NCI-H526 treated with DMSO at 0.1 percent for 48 hours (cell line): ENCODE measurements around the gene EXOC3L1.

Experiments
- DNase-seq: peaks from one replicate; lab custom pipeline; 2025; lab: John Stamatoyannopoulos, UW

The EXOC3L1 gene

DNA sequence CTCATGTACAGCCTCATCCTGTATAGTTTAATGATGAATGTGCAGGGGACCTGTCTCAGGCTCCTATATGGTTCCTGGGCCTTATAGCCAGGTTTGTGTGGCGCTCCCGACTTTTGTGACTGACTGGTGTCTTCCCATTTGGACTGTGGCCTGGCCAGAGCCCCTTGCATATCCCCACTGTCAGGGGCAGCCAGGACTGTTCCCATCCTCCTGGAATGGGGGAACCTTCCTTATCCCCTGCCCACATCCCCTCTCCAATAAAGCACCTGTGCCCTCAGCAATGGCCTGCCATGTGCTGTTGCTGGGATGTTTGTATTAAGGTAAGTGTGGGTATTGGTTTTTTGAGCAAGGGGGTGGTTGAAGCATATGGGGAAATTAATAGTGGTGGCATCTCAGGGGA, 41.7 kb downstream of the EXOC3L1 start:
- no peak for DNase-seq

DNA sequence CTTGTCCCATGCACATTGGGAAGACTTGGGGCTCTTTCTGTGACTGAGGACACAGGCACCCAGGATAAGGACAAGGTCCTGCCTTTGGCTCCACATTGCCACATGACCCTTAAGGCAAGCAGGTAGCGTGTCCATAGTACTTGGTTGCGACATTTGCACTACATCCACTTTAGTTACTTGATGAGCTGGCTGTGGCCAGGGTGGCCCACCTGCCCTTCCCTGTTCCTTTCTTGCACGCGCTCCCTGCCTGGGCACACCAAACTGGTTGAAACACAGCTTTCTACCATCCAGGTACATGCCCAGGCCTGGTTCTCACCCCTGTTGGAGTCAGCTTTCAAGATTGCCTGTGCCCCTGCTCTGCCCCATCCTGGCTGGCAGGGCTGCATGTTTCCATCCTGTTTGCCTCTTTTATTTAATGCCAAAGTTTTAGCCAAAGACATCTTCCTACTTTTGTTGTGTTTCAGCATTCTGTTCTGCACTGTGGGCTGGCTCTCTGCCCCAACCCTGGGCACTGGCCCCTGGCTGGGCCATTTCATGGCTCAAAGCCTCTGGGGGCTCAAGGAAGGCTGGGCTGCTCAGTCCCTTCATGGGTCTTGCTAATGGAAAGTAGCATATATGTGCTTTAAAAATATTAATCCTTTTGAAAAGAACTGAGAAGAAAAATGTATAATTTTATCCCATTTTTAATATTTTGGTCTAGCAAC, 42.3 kb downstream of the EXOC3L1 start:
- no peak for DNase-seq

DNA sequence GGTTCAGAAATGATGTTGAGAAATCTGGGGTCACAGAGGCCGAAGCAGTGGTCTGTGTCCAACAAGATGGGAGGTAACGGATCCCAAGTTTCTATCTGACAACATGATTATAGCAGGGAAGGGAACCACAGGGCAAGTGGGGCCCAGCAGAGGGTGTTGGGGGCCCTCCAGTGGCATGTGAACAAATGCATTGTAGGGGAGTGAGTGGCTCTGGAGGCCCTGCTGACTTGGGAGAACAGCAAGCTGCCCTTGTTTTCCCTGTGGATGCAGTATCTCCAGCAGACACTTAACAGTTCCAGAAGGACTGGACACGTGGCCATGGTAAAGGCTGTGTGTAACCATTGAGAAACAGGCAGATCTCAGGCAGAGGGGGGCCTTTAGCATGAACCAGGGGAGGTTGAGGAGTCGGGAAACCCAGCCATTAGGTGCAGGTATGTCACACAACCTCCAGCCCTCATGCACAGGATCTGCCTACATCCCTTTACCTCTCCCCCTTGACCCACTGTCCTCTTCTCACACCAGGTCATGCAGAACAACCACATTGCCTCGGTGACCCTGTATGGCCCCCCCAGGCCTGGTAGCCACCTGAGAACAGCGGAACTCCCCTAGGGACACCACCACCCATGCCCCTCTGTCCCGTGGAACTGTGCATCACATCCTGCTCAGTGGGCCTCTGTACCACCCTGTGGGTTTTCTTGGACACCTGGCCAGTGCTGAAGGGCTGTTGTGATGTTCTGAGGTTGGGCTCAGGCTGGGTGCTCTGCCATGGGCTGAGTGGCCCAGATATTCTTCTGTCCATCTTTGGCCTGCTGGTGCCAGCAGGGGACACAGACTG, 43.2 kb downstream of the EXOC3L1 start:
- no peak for DNase-seq

DNA sequence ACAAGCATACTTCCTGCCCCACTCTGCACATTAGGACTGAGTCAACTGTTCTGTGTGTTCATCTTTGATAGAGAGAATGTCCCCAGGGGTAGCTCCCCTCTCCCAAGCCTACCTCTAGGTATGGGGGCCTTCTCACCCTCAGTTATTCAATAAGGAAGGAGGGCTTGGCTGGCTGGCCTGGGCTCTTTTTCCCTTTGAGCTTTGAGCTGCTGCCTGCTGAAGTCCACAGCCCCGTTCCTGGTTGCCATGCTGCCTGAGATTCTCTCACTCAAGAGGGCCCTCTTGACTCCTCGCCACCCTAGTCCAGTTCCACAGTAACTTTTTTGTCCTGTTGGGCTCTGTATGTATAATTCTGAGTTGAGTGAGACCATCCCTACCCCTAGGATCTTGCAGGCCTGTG, 44.2 kb downstream of the EXOC3L1 start:
- no peak for DNase-seq

DNA sequence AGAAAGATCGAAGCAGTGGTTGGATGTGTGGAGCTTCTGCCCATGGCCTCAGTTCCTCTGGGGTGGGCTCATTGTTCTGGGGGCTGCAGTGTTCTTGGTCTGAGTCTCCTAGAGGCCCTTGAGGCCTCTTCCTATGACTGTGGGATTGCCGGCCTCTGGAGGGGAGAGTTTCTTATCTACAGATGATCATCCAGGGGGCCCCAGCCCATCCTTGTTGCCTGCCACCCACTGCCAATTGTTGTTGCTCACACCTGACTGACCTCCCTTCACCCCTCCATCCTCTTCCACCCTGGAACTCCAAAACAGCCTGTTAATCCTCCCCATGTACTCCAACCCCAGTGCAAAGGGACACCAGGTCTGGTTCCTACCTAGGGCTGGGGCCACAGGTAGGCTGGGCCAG, 45.0 kb downstream of the EXOC3L1 start:
- no peak for DNase-seq

DNA sequence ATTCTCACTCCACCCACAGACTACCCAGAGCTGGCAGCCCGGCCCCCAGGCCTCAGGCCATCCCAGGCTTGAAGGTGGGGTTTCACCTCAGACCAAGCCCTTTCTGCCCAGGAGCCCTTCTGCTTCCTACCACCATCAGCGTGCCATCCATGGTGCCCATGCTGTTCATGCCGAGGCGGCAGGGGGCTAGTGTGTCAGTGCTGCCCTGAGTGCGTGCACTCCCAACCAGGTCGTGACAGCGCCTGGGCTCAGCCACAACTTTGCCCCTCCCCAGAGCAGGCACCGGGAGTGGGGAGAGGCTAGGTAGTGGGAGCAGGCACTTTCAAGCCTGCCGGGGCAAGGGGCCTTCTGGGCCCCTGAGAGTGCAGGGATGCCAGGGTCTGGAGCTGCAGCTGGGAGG, 47.6 kb downstream of the EXOC3L1 start:
- no peak for DNase-seq

DNA sequence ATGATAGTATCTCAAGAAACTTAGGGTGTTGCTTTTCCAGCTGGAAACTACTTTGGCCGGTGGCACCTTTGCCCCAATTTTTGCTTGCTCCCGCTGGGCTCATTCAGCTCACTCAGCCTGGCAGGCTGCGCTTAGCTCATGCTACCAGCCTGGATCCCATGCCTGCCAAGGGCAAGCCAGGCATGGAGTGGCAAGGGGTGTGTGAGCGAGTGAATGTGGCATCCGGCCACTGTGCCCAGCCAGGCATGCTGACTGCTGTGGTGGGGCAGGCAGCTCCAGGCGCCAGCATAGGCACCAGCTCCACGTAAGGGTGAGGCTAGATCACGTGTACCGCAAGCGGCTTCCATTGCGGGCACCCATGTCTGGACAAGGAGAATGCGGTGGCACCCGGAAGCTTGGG, 48.5 kb downstream of the EXOC3L1 start:
- no peak for DNase-seq

DNA sequence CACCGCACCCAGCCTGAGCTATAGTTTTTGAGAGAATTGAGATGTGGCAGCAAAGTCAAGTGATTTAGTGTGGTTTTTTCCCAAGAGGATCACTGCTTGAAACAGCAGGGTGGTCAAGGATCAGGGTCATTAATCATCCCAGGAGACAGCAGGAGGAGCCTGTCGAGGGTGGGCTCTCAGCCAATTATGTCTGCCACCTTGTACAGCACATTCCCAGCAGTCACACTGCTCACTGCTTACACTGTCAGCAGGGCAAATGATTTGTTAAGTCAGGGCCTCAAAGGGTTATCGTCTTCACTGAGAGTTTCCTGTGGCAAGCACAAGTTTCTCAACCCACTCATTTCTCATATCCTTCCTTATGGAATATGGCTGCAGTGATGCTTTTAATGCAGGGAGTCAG, 52.3 kb downstream of the EXOC3L1 start:
- DNase-seq: no peak
